ENCODE measurements around the gene HBA1. TPM values are rescaled to one million over a fixed set of nuclear protein-coding genes. Genes with fewer than 3 reads are reported as not detected.

Gene HBA1
- total and polyA plus RNA-seq, 9 of the 15 experiments (the other 6 are each of a cell fraction or from before 2014, with no cell fraction given), result 128 to 2,388 (median 380) TPM

DNA sequence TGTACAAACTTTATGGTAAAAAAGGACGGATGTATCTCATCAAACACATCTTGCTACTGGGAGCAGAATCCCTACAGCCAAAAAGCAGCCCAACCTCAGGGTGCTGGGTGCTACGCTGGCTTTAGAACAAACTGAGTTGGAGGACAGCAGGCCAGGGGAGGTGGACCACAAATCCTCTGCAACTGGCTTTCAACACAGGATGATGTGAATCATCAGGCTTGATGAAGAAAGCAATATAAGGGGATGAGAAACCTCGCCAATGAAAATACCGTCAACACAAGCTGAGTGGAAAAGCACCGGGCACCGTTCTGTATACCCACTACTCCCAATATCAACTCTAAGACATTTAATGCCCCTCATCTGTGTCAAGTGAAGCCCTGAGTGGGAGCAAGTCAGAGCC is 18.0 kb downstream of the HBA1 start:
- in situ Hi-C loops (cut with MboI), result no loop called here
- Histone ChIP-seq H3K9me3 (replicated peaks; ENCODE audit: control insufficient read depth, insufficient read depth, low read depth, low read length) (no peaks in the 10 kb centered on the region), H3K9ac (ENCODE audit: insufficient read depth in 1 of 2, low read depth in 2 of 2, low read length in 2 of 2) (no peak overlapping the region), H3K4me2 (ENCODE audit: insufficient read depth, low read length) (no peak overlapping the region), H4K20me1 (replicated peaks; ENCODE audit: control insufficient read depth, insufficient read depth, low read length) (no peaks in the 10 kb centered on the region), H3K27me3 (ENCODE audit: control insufficient read depth in 2 of 2, insufficient read depth in 2 of 2, low read length in 2 of 2) (no peaks in the 10 kb centered on the region), H2AFZ (ENCODE audit: low read depth, low read length) (no peak overlapping the region), H3K4me3 (no peak overlapping the region), H3K79me2 (ENCODE audit: control insufficient read depth, insufficient read depth, low read length) (no peaks in the 10 kb centered on the region; the same call in 2 of the 3 replicates), H3K36me3 (ENCODE audit: control insufficient read depth, insufficient read depth, low read length) (peaks cover 96% of the 10 kb centered on the region), H3K4me1 (replicated peaks in 1 of 2; ENCODE audit: control insufficient read depth in 2 of 2, insufficient read depth in 2 of 2, low read length in 2 of 2) (peaks cover 0 to 4% of the 10 kb centered on the region in 2 experiments; a peak in 2 of 5 replicates), H3K27ac (ENCODE audit: extremely low read depth, low read depth, low read length) (no peak overlapping the region), H3K9me1 (ENCODE audit: control insufficient read depth, insufficient read depth, low read length) (no peaks in the 10 kb centered on the region)
- FAIRE-seq, result no peak
- ATAC-seq, result no peak
- no TSS peak for BruUV-seq (replicated peaks)
- WGBS (ENCODE audit: insufficient coverage, low coverage, missing lambda C conversion rate), result 87% methylated on average over 6 of the region's 6 CpGs
- ChIA-PET CTCF (ENCODE audit: low intra/inter-chr PET ratio) (no interaction called here), POLR2A (interaction anchor here (1.1 to 2.1 kb wide), 2 partner anchors 11 to 12 kb away, joined by 5 to 6 read pairs; no protein-coding TSS in a partner anchor)
- TF ChIP-seq, protein P1, sequence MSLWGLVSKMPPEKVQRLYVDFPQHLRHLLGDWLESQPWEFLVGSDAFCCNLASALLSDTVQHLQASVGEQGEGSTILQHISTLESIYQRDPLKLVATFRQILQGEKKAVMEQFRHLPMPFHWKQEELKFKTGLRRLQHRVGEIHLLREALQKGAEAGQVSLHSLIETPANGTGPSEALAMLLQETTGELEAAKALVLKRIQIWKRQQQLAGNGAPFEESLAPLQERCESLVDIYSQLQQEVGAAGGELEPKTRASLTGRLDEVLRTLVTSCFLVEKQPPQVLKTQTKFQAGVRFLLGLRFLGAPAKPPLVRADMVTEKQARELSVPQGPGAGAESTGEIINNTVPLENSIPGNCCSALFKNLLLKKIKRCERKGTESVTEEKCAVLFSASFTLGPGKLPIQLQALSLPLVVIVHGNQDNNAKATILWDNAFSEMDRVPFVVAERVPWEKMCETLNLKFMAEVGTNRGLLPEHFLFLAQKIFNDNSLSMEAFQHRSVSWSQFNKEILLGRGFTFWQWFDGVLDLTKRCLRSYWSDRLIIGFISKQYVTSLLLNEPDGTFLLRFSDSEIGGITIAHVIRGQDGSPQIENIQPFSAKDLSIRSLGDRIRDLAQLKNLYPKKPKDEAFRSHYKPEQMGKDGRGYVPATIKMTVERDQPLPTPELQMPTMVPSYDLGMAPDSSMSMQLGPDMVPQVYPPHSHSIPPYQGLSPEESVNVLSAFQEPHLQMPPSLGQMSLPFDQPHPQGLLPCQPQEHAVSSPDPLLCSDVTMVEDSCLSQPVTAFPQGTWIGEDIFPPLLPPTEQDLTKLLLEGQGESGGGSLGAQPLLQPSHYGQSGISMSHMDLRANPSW (CRISPR knock-in tag; IDR thresholded peaks at IDR 0.05), result no peak
- TF ChIP-seq, protein P2, sequence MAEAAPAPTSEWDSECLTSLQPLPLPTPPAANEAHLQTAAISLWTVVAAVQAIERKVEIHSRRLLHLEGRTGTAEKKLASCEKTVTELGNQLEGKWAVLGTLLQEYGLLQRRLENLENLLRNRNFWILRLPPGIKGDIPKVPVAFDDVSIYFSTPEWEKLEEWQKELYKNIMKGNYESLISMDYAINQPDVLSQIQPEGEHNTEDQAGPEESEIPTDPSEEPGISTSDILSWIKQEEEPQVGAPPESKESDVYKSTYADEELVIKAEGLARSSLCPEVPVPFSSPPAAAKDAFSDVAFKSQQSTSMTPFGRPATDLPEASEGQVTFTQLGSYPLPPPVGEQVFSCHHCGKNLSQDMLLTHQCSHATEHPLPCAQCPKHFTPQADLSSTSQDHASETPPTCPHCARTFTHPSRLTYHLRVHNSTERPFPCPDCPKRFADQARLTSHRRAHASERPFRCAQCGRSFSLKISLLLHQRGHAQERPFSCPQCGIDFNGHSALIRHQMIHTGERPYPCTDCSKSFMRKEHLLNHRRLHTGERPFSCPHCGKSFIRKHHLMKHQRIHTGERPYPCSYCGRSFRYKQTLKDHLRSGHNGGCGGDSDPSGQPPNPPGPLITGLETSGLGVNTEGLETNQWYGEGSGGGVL (CRISPR knock-in tag; IDR thresholded peaks at IDR 0.05), result no peak
- TF ChIP-seq POLR2H (tag; IDR thresholded peaks at IDR 0.05; ENCODE audit: low read depth) (no peak), PURB (CRISPR knock-in tag; IDR thresholded peaks at IDR 0.05; ENCODE audit: low read depth) (no peak), FOXJ2 (tag; IDR thresholded peaks at IDR 0.05) (no peak)
- TF ChIP-seq, protein P3, sequence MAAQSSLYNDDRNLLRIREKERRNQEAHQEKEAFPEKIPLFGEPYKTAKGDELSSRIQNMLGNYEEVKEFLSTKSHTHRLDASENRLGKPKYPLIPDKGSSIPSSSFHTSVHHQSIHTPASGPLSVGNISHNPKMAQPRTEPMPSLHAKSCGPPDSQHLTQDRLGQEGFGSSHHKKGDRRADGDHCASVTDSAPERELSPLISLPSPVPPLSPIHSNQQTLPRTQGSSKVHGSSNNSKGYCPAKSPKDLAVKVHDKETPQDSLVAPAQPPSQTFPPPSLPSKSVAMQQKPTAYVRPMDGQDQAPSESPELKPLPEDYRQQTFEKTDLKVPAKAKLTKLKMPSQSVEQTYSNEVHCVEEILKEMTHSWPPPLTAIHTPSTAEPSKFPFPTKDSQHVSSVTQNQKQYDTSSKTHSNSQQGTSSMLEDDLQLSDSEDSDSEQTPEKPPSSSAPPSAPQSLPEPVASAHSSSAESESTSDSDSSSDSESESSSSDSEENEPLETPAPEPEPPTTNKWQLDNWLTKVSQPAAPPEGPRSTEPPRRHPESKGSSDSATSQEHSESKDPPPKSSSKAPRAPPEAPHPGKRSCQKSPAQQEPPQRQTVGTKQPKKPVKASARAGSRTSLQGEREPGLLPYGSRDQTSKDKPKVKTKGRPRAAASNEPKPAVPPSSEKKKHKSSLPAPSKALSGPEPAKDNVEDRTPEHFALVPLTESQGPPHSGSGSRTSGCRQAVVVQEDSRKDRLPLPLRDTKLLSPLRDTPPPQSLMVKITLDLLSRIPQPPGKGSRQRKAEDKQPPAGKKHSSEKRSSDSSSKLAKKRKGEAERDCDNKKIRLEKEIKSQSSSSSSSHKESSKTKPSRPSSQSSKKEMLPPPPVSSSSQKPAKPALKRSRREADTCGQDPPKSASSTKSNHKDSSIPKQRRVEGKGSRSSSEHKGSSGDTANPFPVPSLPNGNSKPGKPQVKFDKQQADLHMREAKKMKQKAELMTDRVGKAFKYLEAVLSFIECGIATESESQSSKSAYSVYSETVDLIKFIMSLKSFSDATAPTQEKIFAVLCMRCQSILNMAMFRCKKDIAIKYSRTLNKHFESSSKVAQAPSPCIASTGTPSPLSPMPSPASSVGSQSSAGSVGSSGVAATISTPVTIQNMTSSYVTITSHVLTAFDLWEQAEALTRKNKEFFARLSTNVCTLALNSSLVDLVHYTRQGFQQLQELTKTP (IDR thresholded peaks at IDR 0.05; ENCODE audit: low read depth in 1 of 2, partially characterized antibody in 2 of 2), result no peak
- TF ChIP-seq, protein P4, sequence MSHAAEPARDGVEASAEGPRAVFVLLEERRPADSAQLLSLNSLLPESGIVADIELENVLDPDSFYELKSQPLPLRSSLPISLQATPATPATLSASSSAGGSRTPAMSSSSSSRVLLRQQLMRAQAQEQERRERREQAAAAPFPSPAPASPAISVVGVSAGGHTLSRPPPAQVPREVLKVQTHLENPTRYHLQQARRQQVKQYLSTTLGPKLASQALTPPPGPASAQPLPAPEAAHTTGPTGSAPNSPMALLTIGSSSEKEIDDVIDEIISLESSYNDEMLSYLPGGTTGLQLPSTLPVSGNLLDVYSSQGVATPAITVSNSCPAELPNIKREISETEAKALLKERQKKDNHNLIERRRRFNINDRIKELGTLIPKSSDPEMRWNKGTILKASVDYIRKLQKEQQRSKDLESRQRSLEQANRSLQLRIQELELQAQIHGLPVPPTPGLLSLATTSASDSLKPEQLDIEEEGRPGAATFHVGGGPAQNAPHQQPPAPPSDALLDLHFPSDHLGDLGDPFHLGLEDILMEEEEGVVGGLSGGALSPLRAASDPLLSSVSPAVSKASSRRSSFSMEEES (CRISPR knock-in tag; IDR thresholded peaks at IDR 0.05), result no peak
- DNase-seq (ENCODE audit: extremely low read depth in 1 of 4, low spot score in 3 of 4), result no peak
- intact Hi-C loops (cut with micrococcal nuclease), result no loop called here
